Mucosa of rectum (tissue), 2 donors: Measurements from ENCODE around the gene NAGA.
"Not testable (repeated sequence)": the region's sequence is repeated elsewhere in the genome, so short reads cannot be mapped to it uniquely, and the experiment has no call there.

Source experiments
- H3K27ac ChIP-seq, 2 donors: one replicate each; pipeline ENCODE4 v1.7.0; 2013; ENCODE audit warnings: inconsistent platforms in 2 of 2, low read depth in 2 of 2, low read length in 2 of 2
- H3K27me3 ChIP-seq, 2 donors: one replicate each; pipeline ENCODE4 v1.7.0; 2013; ENCODE audit warnings: low read length in 2 of 2; ENCODE audit not compliant: control insufficient read depth in 2 of 2, insufficient read depth in 2 of 2
- H3K36me3 ChIP-seq, 2 donors: one replicate each; pipeline ENCODE4 v1.7.0; 2013; ENCODE audit warnings: low read length in 2 of 2; ENCODE audit not compliant: control insufficient read depth in 2 of 2, insufficient read depth in 2 of 2
- H3K4me1 ChIP-seq, 2 donors: one replicate each; pipeline ENCODE4 v1.7.0; 2013; ENCODE audit warnings: low read length in 2 of 2, mild to moderate bottlenecking in 1 of 2; ENCODE audit not compliant: control insufficient read depth in 2 of 2, insufficient read depth in 2 of 2
- H3K4me3 ChIP-seq, 2 donors: one replicate each; pipeline ENCODE4 v1.7.0; 2013; ENCODE audit warnings: low read length in 2 of 2
- H3K9ac ChIP-seq, 2 donors: one replicate each; pipeline ENCODE4 v1.7.0; 2013; ENCODE audit warnings: low read length in 2 of 2, low read depth in 1 of 2, mild to moderate bottlenecking in 1 of 2
- H3K9me3 ChIP-seq, 2 donors: one replicate each; pipeline ENCODE4 v1.7.0; 2013; ENCODE audit warnings: low read length in 2 of 2; ENCODE audit not compliant: control insufficient read depth in 2 of 2
- donor health status: healthy.
- donor health status: Normal muscosa, but diverticular disease.

Gene NAGA

GRCh38 chr22:42070517-42071422 lies at the start of gene NAGA:
NAGA (minus strand) TSS chr22:42070812; CDS start chr22:42070297, 515 bp downstream.
- peak within 1 kb of the TSS; percentile 91 to 95 for H3K27ac ChIP-seq
- peaks cover 27 to 30% of the 10 kb centered on the region in 2 donors for H3K4me1 ChIP-seq
- peak within 1 kb of the TSS; percentile 73 to 90 for H3K4me3 ChIP-seq
- H3K36me3 ChIP-seq, result peaks cover 15 to 17% of the 10 kb centered on the region in 2 donors
- H3K27me3 ChIP-seq, result no peaks in the 10 kb centered on the region
- no peaks in the 10 kb centered on the region for H3K9me3 ChIP-seq
- H3K9ac ChIP-seq, result peak within 1 kb of the TSS; percentile 73 to 86

GRCh38 chr22:42116848-42117424 lies 46.3 kb upstream of the NAGA start:
- Histone ChIP-seq H3K4me3 (no peak overlapping the region), H3K36me3 (peaks cover 0 to 4% of the 10 kb centered on the region in 2 donors), H3K4me1 (peaks cover 0 to 3% of the 10 kb centered on the region in 2 donors), H3K27me3 (no peaks in the 10 kb centered on the region), H3K27ac (no peak overlapping the region), H3K9me3 (peaks cover 6 to 10% of the 10 kb centered on the region in 2 donors), H3K9ac (no peak overlapping the region)

- not testable (repeated sequence) for H3K4me1 ChIP-seq, H3K4me3 ChIP-seq, H3K27ac ChIP-seq, H3K27me3 ChIP-seq, H3K9me3 ChIP-seq, H3K36me3 ChIP-seq, H3K9ac ChIP-seq
Measured at GRCh38 chr22:42115420-42115830, 44.8 kb upstream of the NAGA start.

GRCh38 chr22:42114721-42115120 lies 44.1 kb upstream of the NAGA start:
- Histone ChIP-seq H3K36me3 (peaks cover 0 to 4% of the 10 kb centered on the region in 2 donors), H3K27me3 (no peaks in the 10 kb centered on the region), H3K4me3 (no peak overlapping the region), H3K9ac (no peak overlapping the region), H3K27ac (no peak overlapping the region), H3K4me1 (no peaks in the 10 kb centered on the region), H3K9me3 (peaks cover 6 to 10% of the 10 kb centered on the region in 2 donors)

GRCh38 chr22:42112793-42113192 lies 42.2 kb upstream of the NAGA start:
- H3K36me3 ChIP-seq, H3K27me3 ChIP-seq, H3K9me3 ChIP-seq, H3K9ac ChIP-seq, H3K4me1 ChIP-seq, H3K4me3 ChIP-seq, H3K27ac ChIP-seq: not testable (repeated sequence)

- Histone ChIP-seq H3K9ac (no peak overlapping the region), H3K4me3 (no peak overlapping the region), H3K27me3 (no peaks in the 10 kb centered on the region), H3K9me3 (peaks cover 6 to 10% of the 10 kb centered on the region in 2 donors), H3K4me1 (no peaks in the 10 kb centered on the region), H3K27ac (no peak overlapping the region), H3K36me3 (peaks cover 0 to 4% of the 10 kb centered on the region in 2 donors)
Measured at GRCh38 chr22:42111798-42112197, 41.2 kb upstream of the NAGA start.

GRCh38 chr22:42108848-42109247 lies 38.2 kb upstream of the NAGA start:
- Histone ChIP-seq H3K36me3 (no peaks in the 10 kb centered on the region), H3K27ac (no peak overlapping the region), H3K27me3 (no peaks in the 10 kb centered on the region), H3K9me3 (peaks cover 2% of the 10 kb centered on the region in 2 donors), H3K9ac (no peak overlapping the region), H3K4me1 (no peaks in the 10 kb centered on the region), H3K4me3 (no peak overlapping the region)

GRCh38 chr22:42104332-42104860 lies 33.8 kb upstream of the NAGA start:
- not testable (repeated sequence) for H3K27ac ChIP-seq, H3K36me3 ChIP-seq, H3K4me3 ChIP-seq, H3K27me3 ChIP-seq, H3K9ac ChIP-seq, H3K9me3 ChIP-seq, H3K4me1 ChIP-seq

- Histone ChIP-seq H3K36me3 (no peaks in the 10 kb centered on the region), H3K4me3 (no peak overlapping the region), H3K4me1 (no peaks in the 10 kb centered on the region), H3K9ac (no peak overlapping the region), H3K27me3 (no peaks in the 10 kb centered on the region), H3K27ac (no peak overlapping the region), H3K9me3 (peaks cover 2 to 7% of the 10 kb centered on the region in 2 donors)
Measured at GRCh38 chr22:42101199-42101598, 30.6 kb upstream of the NAGA start.

GRCh38 chr22:42091455-42091782 lies 20.8 kb upstream of the NAGA start:
- Histone ChIP-seq H3K27me3 (no peaks in the 10 kb centered on the region), H3K36me3 (peaks cover 8 to 9% of the 10 kb centered on the region in 2 donors), H3K4me1 (peaks cover 12 to 14% of the 10 kb centered on the region in 2 donors), H3K9me3 (no peaks in the 10 kb centered on the region), H3K27ac (peak overlapping the region; percentile 86 to 89), H3K9ac (peak overlapping the region; percentile 65 to 81), H3K4me3 (peak overlapping the region; percentile 69 to 85)
